Neural cell (in vitro differentiated cells): ENCODE measurements around the gene SS18L1. TPM values are rescaled to one million over a fixed set of nuclear protein-coding genes. Genes with fewer than 3 reads are reported as not detected.

ENCODE experiments used
- H2AFZ ChIP-seq: fragments of 200-600, 300-800 bp; sonication (generic), shearing (Covaris generic); 2 replicates; pipeline ENCODE4 v1.6.0; 2014; ENCODE audit warnings: low read depth, mild to moderate bottlenecking, antibody characterized with exemption, low read length, moderate library complexity
- H3F3A ChIP-seq: fragments of 200-600 bp; shearing (Covaris generic); 2 replicates; pipeline ENCODE4 v1.6.1; 2016; ENCODE audit warnings: mild to moderate bottlenecking, moderate library complexity, mixed read lengths, antibody characterized with exemption, low read length; ENCODE audit not compliant: insufficient read depth, poor library complexity, severe bottlenecking
- H3K27ac ChIP-seq: fragments of 200-600, 300-800 bp; sonication (generic), shearing (Covaris generic); 2 replicates; pipeline ENCODE4 v1.5.1; 2014; ENCODE audit warnings: mild to moderate bottlenecking, low read length, moderate library complexity
- H3K27me3 ChIP-seq: fragments of 300-800, 200-600 bp; sonication (generic), shearing (Covaris generic); 2 replicates; pipeline ENCODE4 v1.6.0; 2014; ENCODE audit warnings: mild to moderate bottlenecking, low read depth, low read length, moderate library complexity; ENCODE audit not compliant: insufficient read depth
- H3K36me3 ChIP-seq: fragments of 300-800, 200-600 bp; sonication (generic), shearing (Covaris generic); 2 replicates; pipeline ENCODE4 v1.5.1; 2014; ENCODE audit warnings: mild to moderate bottlenecking, antibody characterized with exemption, low read length, moderate library complexity; ENCODE audit not compliant: insufficient read depth
- H3K4me2 ChIP-seq: fragments of 300-800, 200-600 bp; sonication (generic), shearing (Covaris generic); 2 replicates; pipeline ENCODE4 v1.6.0; 2014; ENCODE audit warnings: mild to moderate bottlenecking, low read length
- H3K4me3 ChIP-seq: fragments of 300-800, 200-600 bp; sonication (generic), shearing (Covaris generic); 2 replicates; pipeline ENCODE4 v1.5.1; 2014; ENCODE audit warnings: mild to moderate bottlenecking, low read length, moderate library complexity
- H3K79me2 ChIP-seq: fragments of 200-600 bp; shearing (Covaris generic); replicated peaks from 2 replicates; pipeline ENCODE4 v1.6.0; 2014; ENCODE audit warnings: mild to moderate bottlenecking, low read length, moderate library complexity; ENCODE audit not compliant: insufficient read depth
- H3K9ac ChIP-seq: fragments of 300-800, 200-600 bp; sonication (generic), shearing (Covaris generic); 2 replicates; pipeline ENCODE4 v1.6.1; 2016; ENCODE audit warnings: mild to moderate bottlenecking, low read length, mixed read lengths
- H3K9me2 ChIP-seq: fragments of 200-600 bp; shearing (Covaris generic); 2 replicates; pipeline ENCODE4 v1.6.1; 2016; ENCODE audit warnings: mild to moderate bottlenecking, low read length, mixed read lengths; ENCODE audit not compliant: insufficient read depth
- H3K9me3 ChIP-seq: fragments of 200-600, 300-800 bp; sonication (generic), shearing (Covaris generic); 2 replicates; pipeline ENCODE4 v1.6.1; 2016; ENCODE audit warnings: mild to moderate bottlenecking, mixed run types, low read length, moderate library complexity, mixed read lengths
- H4K20me1 ChIP-seq: fragments of 200-600 bp; shearing (Covaris generic); 2 replicates; pipeline ENCODE4 v1.6.1; 2016; ENCODE audit warnings: mild to moderate bottlenecking, mixed run types; ENCODE audit not compliant: insufficient read depth
- CTCF ChIP-seq: fragments of 450-650 bp; IDR thresholded peaks from 2 replicates; pipeline ENCODE4 v1.5.1; 2014; ENCODE audit warnings: antibody characterized with exemption, mild to moderate bottlenecking, moderate library complexity; ENCODE audit not compliant: poor library complexity, severe bottlenecking
- EP300 ChIP-seq: fragments of 450-650 bp; conservative IDR thresholded peaks from 2 replicates; pipeline ENCODE4 v1.6.1; 2014; ENCODE audit warnings: antibody characterized with exemption, mild to moderate bottlenecking, moderate library complexity; ENCODE audit not compliant: poor library complexity, severe bottlenecking
- EZH2 ChIP-seq: fragments of 200-600, 300-800 bp; shearing (Covaris generic), sonication (generic); IDR thresholded peaks from 2 replicates; pipeline ENCODE4 v1.6.1; 2014; ENCODE audit warnings: antibody characterized with exemption, low read length, borderline replicate concordance, mild to moderate bottlenecking; ENCODE audit not compliant: insufficient read depth, poor library complexity, severe bottlenecking
- MXI1 ChIP-seq: fragments of 450-650 bp; conservative IDR thresholded peaks from 2 replicates; pipeline ENCODE4 v1.6.1; 2014; ENCODE audit warnings: antibody characterized with exemption, mild to moderate bottlenecking; ENCODE audit not compliant: poor library complexity, severe bottlenecking
- POLR2AphosphoS5 ChIP-seq: IDR thresholded peaks from 2 replicates; pipeline ENCODE4 v1.6.1; 2012
- RAD21 ChIP-seq: fragments of 450-650 bp; conservative IDR thresholded peaks from 2 replicates; pipeline ENCODE4 v1.6.1; 2014; ENCODE audit warnings: antibody characterized with exemption, mild to moderate bottlenecking, moderate library complexity
- REST ChIP-seq: IDR thresholded peaks from 2 replicates; pipeline ENCODE4 v1.6.1; 2012; ENCODE audit warnings: borderline replicate concordance
- SMC3 ChIP-seq: fragments of 450-650 bp; conservative IDR thresholded peaks from 2 replicates; pipeline ENCODE4 v1.6.1; 2014; ENCODE audit warnings: antibody characterized with exemption, mild to moderate bottlenecking, moderate library complexity; ENCODE audit not compliant: poor library complexity
- TAF1 ChIP-seq: IDR thresholded peaks from 2 replicates; pipeline ENCODE4 v1.6.1; 2012; ENCODE audit warnings: low read depth
- polyA plus RNA-seq: library from polyadenylated mRNA; depleted of rRNA; stranded (reverse); fragments of >200 nt; gene quantifications from 2 replicates; pipeline ENCODE4 v1.2.3, GENCODE V29; 2014

The SS18L1 gene
- polyA plus RNA-seq, 1 donor from 2014 or later = 117 TPM

GRCh38 chr20:62117658-62118057, 25.9 kb upstream of the SS18L1 start:
- no peaks in the 10 kb centered on the region for H3K79me2 ChIP-seq
- no peak overlapping the region for H2AFZ ChIP-seq
- H3K9me3 ChIP-seq = no peaks in the 10 kb centered on the region
- no peak overlapping the region for H3K9ac ChIP-seq
- no peaks in the 10 kb centered on the region for H3K27me3 ChIP-seq
- no peak for TF ChIP-seq EZH2
- TF ChIP-seq RAD21 = no peak
- TF ChIP-seq POLR2AphosphoS5 = no peak
- no peak for TF ChIP-seq TAF1
- no peak for TF ChIP-seq EP300
- TF ChIP-seq CTCF = no peak
- TF ChIP-seq SMC3 = no peak
- TF ChIP-seq MXI1 = no peak
- no peak for TF ChIP-seq REST
- no peak overlapping the region for H3K27ac ChIP-seq
- H3K4me2 ChIP-seq = no peak overlapping the region
- peaks cover 2% of the 10 kb centered on the region for H3F3A ChIP-seq
- no peak overlapping the region for H3K4me3 ChIP-seq
- H3K36me3 ChIP-seq = no peaks in the 10 kb centered on the region
- H3K9me2 ChIP-seq = no peaks in the 10 kb centered on the region
- no peaks in the 10 kb centered on the region for H4K20me1 ChIP-seq

GRCh38 chr20:62118113-62119043, 25.2 kb upstream of the SS18L1 start:
- H3K9me2 ChIP-seq = no peaks in the 10 kb centered on the region
- no peak overlapping the region for H3K27ac ChIP-seq
- no peaks in the 10 kb centered on the region for H3K36me3 ChIP-seq
- TF ChIP-seq RAD21 (no peak), TAF1 (no peak), REST (no peak), POLR2AphosphoS5 (no peak), MXI1 (no peak), CTCF (no peak), EP300 (no peak), SMC3 (no peak), EZH2 (no peak)
- H3K4me2 ChIP-seq = no peak overlapping the region
- peaks cover 4% of the 10 kb centered on the region for H3K79me2 ChIP-seq
- peaks cover 5% of the 10 kb centered on the region for H3F3A ChIP-seq
- H3K9me3 ChIP-seq = no peaks in the 10 kb centered on the region
- peaks cover 3% of the 10 kb centered on the region for H4K20me1 ChIP-seq
- no peaks in the 10 kb centered on the region for H3K27me3 ChIP-seq
- no peak overlapping the region for H3K4me3 ChIP-seq
- H3K9ac ChIP-seq = no peak overlapping the region
- H2AFZ ChIP-seq = no peak overlapping the region
